ENCODE data around the gene TBC1D32. TPM values are rescaled to one million over a fixed set of nuclear protein-coding genes. Genes with fewer than 3 reads are reported as not detected.

The TBC1D32 gene
- total RNA-seq, 1 experiment from 2014 or later = 3.4 TPM

DNA sequence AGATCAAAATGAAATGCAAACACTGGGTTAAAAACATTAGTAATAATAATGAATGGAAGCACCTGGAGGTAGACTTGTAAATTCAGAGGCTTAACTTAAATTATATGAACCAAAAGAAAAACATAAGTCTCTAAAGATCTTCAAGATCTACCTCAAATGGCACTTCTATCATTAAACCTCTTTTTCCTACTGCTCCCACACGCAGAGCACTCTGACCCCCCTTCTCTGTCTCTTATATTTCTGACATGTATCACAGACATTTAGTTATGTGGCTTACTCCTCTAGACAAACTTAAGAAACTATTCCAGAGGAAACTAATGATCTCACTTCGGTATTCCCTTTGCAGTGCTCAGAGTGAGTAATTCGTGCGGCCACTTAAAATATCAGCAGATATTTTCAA is 1.1 kb downstream of the TBC1D32 start:
- Histone ChIP-seq H3K9me3 (no peaks in the 10 kb centered on the region), H3K4me1 (peaks cover 9% of the 10 kb centered on the region; the same call in 1 of the 2 replicates), H3K4me3 (ENCODE audit: low read depth, low read length) (no peak overlapping the region), H3K36me3 (ENCODE audit: control insufficient read depth, insufficient read depth, low read length) (no peaks in the 10 kb centered on the region), H3K27me3 (replicated peaks; ENCODE audit: control insufficient read depth, insufficient read depth, low read length) (no peaks in the 10 kb centered on the region)
- H3K4me1 Mint-ChIP-seq (ENCODE audit: low read depth, unreplicated experiment) = no peaks in the 10 kb centered on the region
- ChIA-PET POLR2A (no interaction called here), CTCF (no interaction called here)
- TF ChIP-seq, protein P1, sequence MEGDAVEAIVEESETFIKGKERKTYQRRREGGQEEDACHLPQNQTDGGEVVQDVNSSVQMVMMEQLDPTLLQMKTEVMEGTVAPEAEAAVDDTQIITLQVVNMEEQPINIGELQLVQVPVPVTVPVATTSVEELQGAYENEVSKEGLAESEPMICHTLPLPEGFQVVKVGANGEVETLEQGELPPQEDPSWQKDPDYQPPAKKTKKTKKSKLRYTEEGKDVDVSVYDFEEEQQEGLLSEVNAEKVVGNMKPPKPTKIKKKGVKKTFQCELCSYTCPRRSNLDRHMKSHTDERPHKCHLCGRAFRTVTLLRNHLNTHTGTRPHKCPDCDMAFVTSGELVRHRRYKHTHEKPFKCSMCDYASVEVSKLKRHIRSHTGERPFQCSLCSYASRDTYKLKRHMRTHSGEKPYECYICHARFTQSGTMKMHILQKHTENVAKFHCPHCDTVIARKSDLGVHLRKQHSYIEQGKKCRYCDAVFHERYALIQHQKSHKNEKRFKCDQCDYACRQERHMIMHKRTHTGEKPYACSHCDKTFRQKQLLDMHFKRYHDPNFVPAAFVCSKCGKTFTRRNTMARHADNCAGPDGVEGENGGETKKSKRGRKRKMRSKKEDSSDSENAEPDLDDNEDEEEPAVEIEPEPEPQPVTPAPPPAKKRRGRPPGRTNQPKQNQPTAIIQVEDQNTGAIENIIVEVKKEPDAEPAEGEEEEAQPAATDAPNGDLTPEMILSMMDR (IDR thresholded peaks at IDR 0.05; ENCODE audit: insufficient read depth in 1 of 2, low read depth in 1 of 2, low read length in 1 of 2, severe bottlenecking in 1 of 2, unreplicated experiment in 1 of 2) = no peak
- H3K27me3 Mint-ChIP-seq (ENCODE audit: insufficient read depth, unreplicated experiment) = no peaks in the 10 kb centered on the region
- H3K4me3 Mint-ChIP-seq (ENCODE audit: unreplicated experiment) = peak overlapping the region; percentile 81
- DNase-seq = no peak
- H3K36me3 Mint-ChIP-seq (ENCODE audit: insufficient read depth, unreplicated experiment) = peaks cover 6% of the 10 kb centered on the region
- no TSS peak for BruUV-seq (replicated peaks)
- intact Hi-C loops (cut with micrococcal nuclease; ENCODE audit: unreplicated experiment) = loop anchor here (10.0 kb wide), 1 partner anchor 852 kb away; no protein-coding TSS in a partner anchor
- H3K27ac Mint-ChIP-seq (ENCODE audit: unreplicated experiment) = no peak overlapping the region
- no peaks in the 10 kb centered on the region for H3K9me3 Mint-ChIP-seq (ENCODE audit: unreplicated experiment)

DNA sequence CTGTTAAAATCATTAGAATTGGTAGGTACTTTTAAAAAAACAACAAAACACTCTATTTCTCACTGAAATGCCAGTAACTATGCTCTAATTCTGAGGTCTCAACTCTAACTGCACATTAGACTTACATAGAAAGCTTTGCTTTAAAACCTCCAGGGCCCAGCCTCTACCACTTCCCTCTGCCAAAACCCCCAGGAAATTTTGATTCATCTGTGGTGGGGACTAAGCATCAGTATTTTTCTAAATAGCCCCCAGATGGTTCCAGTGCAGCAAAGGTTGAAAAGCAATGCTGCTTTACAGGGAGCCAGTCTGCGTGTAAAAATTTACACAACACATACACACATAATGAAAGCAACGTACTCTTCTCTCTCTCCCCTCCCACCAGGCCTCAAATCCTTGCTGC is 3.8 kb downstream of the TBC1D32 start:
- Histone ChIP-seq H3K4me3 (ENCODE audit: low read depth, low read length) (no peak overlapping the region), H3K27me3 (replicated peaks; ENCODE audit: control insufficient read depth, insufficient read depth, low read length) (no peaks in the 10 kb centered on the region), H3K36me3 (ENCODE audit: control insufficient read depth, insufficient read depth, low read length) (no peaks in the 10 kb centered on the region), H3K9me3 (no peaks in the 10 kb centered on the region), H3K4me1 (peaks cover 9% of the 10 kb centered on the region; the same call in 1 of the 2 replicates)
- Mint-ChIP-seq H3K27me3 (ENCODE audit: insufficient read depth, unreplicated experiment) (no peaks in the 10 kb centered on the region), H3K36me3 (ENCODE audit: insufficient read depth, unreplicated experiment) (peaks cover 6% of the 10 kb centered on the region), H3K4me1 (ENCODE audit: low read depth, unreplicated experiment) (no peaks in the 10 kb centered on the region), H3K27ac (ENCODE audit: unreplicated experiment) (no peak overlapping the region), H3K4me3 (ENCODE audit: unreplicated experiment) (no peak overlapping the region), H3K9me3 (ENCODE audit: unreplicated experiment) (no peaks in the 10 kb centered on the region)
- CTCF ChIA-PET = no interaction called here
- no peak for DNase-seq
- TF ChIP-seq, protein P1 (IDR thresholded peaks at IDR 0.05; ENCODE audit: insufficient read depth in 1 of 2, low read depth in 1 of 2, low read length in 1 of 2, severe bottlenecking in 1 of 2, unreplicated experiment in 1 of 2) = no peak
- intact Hi-C loops (cut with micrococcal nuclease; ENCODE audit: unreplicated experiment) = loop anchor here (10.0 kb wide), 1 partner anchor 854 kb away; no protein-coding TSS in a partner anchor
- POLR2A ChIA-PET = no interaction called here
- BruUV-seq (replicated peaks) = no TSS peak

DNA sequence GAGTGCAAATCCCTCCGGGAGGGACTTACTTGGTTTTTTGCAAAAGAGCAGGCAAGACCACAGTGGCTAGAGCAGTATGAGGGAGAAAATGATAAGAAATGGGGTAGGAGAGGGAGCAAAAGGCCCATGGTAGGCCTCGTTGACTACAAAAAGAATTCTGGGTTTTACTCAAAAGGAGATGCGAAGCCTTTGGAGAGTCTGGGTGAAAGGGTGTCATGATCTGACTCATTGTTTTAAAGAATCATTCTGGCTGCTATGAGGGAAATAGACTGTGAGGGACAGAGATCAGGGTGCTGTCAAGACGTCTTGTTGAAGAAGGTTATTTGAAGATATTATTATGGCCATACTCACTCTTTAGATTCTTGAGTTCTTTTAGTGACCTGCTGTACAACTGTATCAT is 13.0 kb downstream of the TBC1D32 start:
- no peak overlapping the region for H3K4me3 Mint-ChIP-seq (ENCODE audit: unreplicated experiment)
- no peak overlapping the region for H3K27ac Mint-ChIP-seq (ENCODE audit: unreplicated experiment)
- ChIA-PET CTCF (no interaction called here), POLR2A (no interaction called here)
- BruUV-seq (replicated peaks) = no TSS peak
- H3K9me3 Mint-ChIP-seq (ENCODE audit: unreplicated experiment) = no peaks in the 10 kb centered on the region
- TF ChIP-seq, protein P1 (IDR thresholded peaks at IDR 0.05; ENCODE audit: insufficient read depth in 1 of 2, low read depth in 1 of 2, low read length in 1 of 2, severe bottlenecking in 1 of 2, unreplicated experiment in 1 of 2) = no peak
- H3K4me1 Mint-ChIP-seq (ENCODE audit: low read depth, unreplicated experiment) = no peaks in the 10 kb centered on the region
- no peaks in the 10 kb centered on the region for H3K36me3 ChIP-seq (ENCODE audit: control insufficient read depth, insufficient read depth, low read length)
- no peaks in the 10 kb centered on the region for H3K9me3 ChIP-seq
- H3K4me1 ChIP-seq = no peaks in the 10 kb centered on the region
- no peaks in the 10 kb centered on the region for H3K27me3 Mint-ChIP-seq (ENCODE audit: insufficient read depth, unreplicated experiment)
- no peaks in the 10 kb centered on the region for H3K36me3 Mint-ChIP-seq (ENCODE audit: insufficient read depth, unreplicated experiment)
- intact Hi-C loops (cut with micrococcal nuclease; ENCODE audit: unreplicated experiment) = no loop called here
- no peaks in the 10 kb centered on the region for H3K27me3 ChIP-seq (replicated peaks; ENCODE audit: control insufficient read depth, insufficient read depth, low read length)
- DNase-seq = no peak
- no peak overlapping the region for H3K4me3 ChIP-seq (ENCODE audit: low read depth, low read length)

All from Caco-2 (cell line).